Stimulated activated CD4-positive, alpha-beta T cell treated with anti-CD3 and anti-CD28 coated beads, Interleukin-15, amount 100 ng/mL, for 1 hour (primary cell): Measurements from ENCODE around the gene ZNF358.

ENCODE experiments used
- DNase-seq, 2 donors: peaks; one replicate each; pipeline ENCODE4 v3.0.0-alpha.2; 2020; ENCODE audit warnings: low read depth in 1 of 2, low spot score in 1 of 2

The ZNF358 gene

DNA sequence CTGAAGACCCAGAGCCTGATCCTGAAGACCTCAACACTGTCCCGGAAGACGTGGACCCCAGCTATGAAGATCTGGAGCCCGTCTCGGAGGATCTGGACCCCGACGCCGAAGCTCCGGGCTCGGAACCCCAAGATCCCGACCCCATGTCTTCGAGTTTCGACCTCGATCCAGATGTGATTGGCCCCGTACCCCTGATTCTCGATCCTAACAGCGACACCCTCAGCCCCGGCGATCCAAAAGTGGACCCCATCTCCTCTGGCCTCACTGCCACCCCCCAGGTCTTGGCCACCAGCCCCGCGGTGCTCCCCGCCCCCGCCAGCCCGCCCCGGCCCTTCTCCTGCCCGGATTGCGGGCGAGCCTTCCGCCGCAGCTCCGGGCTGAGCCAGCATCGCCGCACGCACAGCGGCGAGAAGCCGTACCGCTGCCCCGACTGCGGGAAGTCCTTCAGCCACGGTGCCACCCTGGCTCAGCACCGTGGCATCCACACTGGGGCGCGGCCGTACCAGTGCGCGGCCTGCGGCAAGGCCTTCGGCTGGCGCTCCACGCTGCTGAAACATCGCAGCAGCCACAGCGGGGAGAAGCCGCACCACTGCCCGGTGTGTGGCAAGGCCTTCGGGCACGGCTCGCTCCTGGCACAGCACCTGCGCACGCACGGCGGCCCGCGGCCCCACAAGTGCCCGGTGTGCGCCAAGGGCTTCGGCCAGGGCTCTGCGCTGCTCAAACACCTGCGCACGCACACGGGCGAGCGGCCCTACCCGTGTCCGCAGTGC, 3.6 kb downstream of the ZNF358 start:
- no peak for DNase-seq

DNA sequence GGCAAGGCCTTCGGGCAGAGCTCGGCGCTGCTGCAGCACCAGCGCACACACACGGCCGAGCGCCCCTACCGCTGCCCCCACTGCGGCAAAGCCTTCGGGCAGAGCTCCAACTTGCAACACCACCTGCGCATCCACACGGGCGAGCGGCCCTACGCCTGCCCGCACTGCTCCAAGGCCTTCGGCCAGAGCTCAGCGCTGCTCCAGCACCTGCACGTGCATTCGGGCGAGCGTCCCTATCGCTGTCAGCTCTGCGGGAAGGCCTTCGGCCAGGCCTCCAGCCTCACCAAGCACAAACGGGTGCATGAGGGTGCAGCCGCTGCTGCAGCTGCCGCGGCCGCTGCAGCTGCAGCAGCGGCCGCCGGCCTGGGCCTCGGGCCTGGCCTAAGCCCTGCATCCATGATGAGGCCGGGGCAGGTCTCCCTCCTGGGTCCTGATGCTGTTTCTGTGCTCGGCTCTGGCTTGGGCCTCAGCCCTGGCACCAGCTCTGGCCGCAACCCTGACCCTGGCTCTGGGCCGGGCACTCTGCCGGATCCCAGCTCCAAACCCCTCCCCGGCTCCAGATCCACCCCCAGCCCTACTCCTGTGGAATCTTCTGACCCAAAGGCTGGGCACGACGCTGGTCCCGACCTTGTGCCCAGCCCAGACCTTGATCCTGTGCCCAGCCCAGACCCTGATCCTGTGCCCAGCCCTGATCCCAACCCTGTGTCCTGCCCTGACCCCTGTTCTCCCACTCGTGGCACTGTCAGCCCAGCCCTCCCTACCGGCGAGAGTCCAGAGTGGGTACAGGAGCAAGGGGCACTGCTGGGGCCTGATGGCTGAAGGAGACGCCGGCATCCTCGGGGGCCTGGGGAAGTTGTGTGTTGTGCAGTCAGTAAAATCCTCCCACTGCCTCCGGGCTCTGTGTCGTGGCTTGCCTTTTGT, 4.5 kb downstream of the ZNF358 start:
- DNase-seq: no peak

DNA sequence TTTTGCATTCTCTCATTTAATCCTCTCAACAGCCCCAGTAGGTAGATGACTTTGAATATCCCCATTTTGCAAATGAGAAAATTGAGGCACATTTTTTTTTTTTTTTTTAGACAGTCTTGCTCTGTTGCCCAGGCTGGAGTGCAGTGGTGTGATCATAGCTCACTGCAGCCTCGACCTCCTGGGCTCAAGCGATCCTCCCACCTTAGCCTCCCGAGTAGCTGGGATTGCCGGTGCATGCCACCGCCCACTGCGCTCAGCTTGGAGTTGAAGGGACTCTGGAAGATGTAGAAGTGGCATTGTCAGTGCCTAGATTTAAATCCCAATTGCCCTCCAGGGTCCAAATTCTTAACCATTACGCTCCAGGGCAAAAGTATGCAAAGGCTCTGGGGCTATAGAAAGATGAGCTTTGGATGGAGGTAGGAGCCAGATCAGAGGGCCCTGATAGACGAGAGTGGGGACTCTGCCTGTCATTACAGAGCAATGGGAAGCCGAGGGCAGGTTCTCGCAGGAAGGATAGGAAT, 5.7 kb downstream of the ZNF358 start:
- DNase-seq: no peak

DNA sequence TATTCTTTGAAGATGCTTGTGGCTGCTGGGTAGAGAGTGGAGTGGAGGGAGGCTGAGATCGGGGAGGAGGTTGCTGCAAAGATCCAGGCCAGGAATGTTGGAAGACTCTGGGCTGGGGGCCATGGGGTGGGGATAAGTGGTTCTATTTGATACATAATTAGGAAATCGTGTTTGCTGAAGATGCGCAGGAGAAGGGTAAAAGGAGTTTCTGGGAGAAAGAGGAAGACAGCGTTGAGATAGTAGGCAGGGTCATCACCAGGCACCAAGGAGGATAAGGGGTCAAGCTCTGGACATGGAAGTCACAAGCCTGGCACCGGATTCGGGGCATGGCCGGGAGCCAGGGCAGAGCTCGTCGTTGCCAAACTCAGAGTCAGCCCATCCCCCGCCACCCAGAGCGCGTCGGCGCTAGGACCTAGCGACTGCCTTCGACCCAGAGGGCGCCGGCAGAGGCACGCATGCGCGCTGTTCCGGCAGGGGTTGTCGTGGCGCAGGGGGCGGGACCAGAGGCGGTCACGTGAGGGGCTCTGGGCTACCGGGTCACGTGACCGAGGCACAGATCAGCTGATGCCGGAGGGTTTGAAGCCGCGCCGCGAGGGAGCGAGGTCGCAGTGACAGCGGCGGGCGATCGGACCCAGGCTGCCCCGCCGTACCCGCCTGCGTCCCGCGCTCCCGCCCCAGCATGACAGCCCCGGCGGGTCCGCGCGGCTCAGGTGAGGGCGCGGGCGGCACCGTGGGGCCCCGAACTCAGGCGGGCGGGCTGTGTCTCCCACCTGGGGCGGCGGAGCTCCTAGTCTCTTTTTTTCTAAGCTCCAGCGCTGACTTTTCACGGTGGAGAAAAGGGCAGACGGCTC, 6.4 kb downstream of the ZNF358 start, which contains the start of gene MCOLN1:
Gene MCOLN1 (plus strand): TSS at position 553 of the 851 bp plus-strand sequence. CDS start 127 bp downstream, at position 680.
- DNase-seq: peak; percentile 99 to 100

DNA sequence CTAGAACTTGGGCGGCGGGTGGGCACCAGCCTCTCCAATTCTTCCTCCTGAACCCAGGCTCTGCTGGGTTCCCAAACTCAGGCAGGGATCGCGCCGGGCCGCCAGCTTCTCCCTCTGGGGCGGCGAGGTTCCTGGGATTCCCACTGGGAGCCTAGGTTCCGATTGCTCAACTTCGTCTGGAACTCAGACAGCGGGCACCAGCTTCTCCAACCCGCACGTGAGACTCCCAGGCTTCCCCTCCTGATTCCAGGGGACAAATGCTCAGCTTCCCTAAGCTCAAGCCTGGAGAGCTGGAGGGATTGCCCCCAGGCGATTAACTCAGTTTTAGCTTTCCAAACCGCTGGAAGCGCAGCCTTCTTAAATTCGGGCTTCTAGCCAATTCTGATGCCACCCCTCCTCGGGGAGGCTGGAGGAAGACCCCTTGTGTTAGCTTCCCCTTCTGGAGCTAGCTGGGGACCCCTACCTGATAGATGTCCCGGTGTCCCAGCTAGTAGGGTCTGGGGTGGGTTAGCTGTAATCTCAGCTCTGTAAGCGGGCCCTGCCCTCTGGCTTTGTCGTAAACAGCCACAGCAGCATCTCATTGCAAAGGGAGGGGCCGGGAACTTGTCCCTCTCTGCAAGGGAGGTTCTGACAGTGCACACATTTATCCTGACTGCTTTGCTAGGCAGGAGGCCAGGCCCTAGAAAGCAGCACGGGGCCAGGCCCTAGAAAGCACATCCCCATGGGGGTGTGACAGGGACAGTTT, 7.2 kb downstream of the ZNF358 start:
- no peak for DNase-seq

DNA sequence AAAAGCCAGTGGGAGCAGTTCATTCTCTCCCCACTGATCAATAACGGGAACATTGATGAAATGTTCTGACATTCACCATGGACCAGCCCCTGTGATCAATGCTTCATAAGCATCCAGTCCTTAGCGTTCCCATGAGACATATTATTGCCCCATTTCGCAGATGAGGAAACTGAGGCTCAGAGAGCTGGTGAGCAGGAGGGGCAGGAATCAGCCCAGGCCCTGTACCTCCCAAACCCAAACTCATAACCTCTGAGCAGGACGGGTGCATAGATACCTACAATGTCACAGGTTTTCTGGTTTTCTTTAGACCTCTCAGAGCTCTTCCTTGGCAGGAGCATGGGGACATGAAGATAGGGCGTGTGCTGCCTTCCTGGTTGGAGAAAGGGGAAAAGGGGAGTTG, 8.6 kb downstream of the ZNF358 start:
- no peak for DNase-seq

DNA sequence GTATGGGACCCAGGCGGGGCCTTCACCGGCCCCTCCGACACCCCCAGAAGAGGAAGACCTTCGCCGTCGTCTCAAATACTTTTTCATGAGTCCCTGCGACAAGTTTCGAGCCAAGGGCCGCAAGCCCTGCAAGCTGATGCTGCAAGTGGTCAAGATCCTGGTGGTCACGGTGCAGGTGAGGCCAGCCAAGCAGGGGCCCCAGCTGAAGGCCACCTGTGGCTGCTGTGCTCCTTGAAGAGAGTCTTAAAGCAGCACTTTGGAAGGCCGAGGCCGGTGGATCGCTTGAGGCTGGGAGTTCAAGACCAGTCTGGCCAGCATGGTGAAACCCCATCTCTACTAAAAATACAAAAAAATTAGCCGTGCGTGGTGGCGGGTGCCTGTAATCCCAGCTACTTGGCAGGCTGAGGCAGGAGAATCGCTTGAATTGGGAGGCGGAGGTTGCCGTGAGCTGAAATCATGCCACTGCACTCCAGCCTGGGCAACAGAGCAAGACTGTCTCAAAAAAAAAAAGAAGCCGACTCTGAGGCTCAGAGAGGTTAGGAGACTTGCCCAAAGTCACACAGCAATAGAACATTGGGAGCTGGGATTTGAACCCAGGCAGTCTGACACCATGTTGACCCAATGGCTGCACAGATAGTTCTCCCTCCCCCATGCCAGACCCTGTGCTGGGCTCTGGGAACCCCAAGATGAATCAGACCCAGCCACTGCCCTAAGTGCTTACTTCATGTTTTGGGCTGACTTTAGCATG, 9.3 kb downstream of the ZNF358 start:
- DNase-seq: no peak

DNA sequence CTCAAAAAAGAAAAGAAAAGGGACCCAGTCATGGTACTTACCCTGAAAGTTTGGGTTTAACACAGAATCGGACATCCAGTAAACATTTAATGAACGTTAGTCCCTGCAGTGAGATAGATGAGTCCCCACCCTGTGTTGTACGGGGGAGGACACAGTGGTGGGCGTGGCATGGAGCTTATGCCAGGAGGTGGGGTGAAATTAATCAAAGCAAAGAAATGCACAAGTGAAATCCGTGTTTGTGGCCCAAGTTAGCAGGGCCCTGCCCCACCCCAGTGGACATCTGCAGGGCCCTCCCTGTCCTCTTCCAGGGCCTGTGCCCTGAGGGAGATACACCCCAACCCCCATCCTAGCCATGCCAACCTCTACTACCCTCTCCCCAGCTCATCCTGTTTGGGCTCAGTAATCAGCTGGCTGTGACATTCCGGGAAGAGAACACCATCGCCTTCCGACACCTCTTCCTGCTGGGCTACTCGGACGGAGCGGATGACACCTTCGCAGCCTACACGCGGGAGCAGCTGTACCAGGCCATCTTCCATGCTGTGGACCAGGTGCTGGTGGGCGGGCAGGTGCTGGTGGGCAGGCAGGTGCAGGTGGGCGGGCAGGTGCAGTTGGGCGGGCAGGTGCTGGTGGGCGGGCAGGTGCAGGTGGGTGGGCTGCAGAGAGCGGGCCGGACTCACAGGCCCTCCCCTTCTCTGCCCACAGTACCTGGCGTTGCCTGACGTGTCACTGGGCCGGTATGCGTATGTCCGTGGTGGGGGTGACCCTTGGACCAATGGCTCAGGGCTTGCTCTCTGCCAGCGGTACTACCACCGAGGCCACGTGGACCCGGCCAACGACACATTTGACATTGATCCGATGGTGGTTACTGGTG, 10.4 kb downstream of the ZNF358 start:
- DNase-seq: no peak

DNA sequence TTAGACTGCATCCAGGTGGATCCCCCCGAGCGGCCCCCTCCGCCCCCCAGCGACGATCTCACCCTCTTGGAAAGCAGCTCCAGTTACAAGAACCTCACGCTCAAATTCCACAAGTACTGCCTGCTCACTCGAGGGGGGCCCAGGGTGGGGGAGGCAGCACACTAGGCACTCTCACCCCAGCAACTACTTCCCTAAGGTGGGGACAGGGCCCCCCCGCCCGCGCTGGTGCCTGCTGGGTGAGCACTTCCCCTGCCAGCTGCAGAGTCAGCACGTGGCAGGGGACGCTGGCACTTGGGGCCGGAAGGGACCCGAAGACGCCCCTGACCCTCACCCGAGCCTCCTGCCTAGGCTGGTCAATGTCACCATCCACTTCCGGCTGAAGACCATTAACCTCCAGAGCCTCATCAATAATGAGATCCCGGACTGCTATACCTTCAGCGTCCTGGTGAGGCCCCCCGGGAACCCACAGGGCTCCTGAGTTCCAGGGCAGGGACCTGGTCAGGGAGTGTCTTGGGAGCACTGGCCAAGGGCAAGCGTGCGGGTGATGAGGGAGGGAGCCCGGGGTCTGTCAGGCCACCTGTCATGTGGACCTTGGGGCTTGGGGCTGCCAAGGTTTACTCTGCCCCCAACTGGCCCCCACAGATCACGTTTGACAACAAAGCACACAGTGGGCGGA, 11.8 kb downstream of the ZNF358 start:
- no peak for DNase-seq

DNA sequence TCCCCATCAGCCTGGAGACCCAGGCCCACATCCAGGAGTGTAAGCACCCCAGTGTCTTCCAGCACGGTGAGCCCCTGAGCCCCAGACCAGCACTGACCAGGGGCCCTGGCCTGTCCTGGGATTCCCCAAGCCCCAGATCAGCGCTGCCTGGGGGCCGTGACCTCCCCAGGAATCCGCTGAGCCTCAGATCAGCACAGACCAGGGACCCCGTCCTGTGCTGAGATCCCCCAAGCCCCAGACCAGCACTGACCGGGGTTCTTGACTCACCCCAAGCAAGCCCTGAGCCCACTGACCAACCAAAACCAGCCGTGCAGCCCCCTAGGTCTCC, 12.3 kb downstream of the ZNF358 start:
- DNase-seq: no peak

DNA sequence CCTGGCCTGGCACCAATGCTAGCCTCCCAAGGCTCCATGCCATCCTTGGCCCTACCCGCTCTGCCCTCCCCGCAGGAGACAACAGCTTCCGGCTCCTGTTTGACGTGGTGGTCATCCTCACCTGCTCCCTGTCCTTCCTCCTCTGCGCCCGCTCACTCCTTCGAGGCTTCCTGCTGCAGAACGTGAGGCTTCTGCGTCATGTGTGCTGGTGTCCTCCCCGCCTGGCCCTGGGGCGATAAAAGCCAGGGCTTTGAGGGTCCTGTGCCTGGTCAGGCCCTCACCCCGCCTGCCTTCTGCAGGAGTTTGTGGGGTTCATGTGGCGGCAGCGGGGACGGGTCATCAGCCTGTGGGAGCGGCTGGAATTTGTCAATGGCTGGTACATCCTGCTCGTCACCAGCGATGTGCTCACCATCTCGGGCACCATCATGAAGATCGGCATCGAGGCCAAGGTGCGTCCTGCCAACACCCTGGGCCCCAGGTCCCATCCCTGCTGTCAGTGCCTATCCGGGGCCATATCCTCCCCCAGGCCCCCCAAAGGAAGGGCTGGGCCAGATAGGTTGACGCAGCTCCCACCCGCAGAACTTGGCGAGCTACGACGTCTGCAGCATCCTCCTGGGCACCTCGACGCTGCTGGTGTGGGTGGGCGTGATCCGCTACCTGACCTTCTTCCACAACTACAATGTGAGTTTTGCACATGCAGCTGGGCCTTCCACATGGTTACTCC, 12.8 kb downstream of the ZNF358 start:
- no peak for DNase-seq

DNA sequence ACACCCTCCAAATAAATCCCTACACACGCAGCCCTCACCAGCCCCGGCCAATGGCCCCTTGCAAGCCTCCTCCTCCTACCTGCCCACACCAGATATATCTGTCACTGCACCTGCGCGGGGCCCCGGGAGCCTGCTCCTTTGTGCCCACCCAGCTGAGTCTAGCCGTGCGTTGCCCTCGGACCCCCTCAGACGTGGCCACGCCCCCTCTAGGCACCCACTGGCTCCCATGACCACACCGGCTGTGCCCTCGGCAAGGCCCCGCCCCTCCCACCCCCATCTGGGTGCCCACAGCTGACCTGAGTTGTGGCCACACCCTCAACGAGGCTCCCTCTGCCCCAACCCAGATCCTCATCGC, 13.3 kb downstream of the ZNF358 start:
- no peak for DNase-seq

DNA sequence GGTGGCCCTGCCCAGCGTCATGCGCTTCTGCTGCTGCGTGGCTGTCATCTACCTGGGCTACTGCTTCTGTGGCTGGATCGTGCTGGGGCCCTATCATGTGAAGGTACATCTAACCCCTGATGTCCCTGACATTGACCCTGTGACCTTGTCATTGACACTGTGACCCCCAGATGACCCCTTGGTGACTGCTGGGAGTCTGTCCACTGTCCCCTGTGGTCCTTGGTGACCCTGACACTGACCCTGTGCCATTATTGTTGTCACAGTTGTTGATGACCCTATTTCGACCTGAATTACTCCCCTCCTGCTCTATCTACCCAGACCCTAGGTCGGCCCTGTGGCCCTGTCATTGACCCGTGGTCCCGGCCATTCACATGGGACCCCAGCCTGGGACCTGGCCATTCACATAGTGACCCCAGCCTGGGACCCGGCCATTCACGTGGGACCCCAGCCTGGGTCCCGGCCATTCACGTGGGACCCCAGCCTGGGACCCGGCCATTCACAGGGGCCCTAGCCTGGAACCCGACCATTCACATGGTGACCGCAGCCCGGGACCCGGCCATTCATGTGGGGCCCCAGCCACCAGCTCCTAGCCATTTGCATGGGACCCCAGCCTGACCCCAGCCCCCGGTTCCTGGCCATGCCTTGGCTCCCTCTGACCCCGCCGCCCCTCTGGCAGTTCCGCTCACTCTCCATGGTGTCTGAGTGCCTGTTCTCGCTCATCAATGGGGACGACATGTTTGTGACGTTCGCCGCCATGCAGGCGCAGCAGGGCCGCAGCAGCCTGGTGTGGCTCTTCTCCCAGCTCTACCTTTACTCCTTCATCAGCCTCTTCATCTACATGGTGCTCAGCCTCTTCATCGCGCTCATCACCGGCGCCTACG, 13.9 kb downstream of the ZNF358 start:
- no peak for DNase-seq

DNA sequence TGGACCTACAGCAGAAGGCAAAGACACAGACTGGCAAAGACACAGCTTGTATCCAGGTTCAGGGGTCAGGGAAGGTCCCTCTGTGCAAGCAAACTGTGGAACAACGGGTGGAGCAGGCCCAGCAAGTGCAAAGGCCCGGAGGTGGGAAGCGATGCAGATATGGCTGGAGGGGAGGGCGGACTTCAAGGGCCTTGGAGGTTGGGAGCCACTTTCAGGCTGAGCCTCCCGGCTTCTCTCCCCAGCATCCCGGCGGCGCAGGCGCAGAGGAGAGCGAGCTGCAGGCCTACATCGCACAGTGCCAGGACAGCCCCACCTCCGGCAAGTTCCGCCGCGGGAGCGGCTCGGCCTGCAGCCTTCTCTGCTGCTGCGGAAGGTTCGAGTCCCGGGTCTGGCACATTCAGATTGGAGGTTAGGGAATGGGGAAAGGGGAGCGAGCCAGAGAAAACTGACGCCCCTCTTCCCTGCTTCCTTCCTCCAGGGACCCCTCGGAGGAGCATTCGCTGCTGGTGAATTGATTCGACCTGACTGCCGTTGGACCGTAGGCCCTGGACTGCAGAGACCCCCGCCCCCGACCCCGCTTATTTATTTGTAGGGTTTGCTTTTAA, 17.5 kb downstream of the ZNF358 start:
- DNase-seq: no peak

DNA sequence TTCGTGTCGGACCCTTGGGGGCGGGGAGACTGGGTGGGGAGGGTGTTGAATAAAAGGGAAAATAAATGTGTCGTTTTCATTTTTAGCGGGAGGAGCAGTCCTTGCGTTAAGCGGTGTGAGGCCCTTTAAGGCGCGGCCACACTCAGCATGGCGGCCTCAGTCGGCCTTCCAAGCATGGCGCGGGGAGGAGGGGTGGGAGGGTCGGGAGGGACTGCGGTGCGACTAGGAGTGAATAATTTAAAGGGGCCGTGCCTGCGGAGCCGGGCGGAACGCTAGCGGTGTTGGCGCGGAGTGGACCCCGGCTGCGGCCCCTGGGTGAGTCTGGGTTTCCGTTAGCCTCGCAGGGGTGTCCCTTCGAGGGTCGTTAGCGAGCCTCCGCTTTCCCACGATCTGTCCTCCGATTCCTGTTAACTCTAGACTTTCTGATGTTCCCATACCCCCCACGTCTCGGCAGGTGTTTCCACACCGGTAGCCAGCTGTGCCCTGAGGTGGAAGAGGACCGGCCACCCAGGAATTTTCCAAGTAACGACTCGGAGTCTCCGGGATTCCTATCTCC, 18.1 kb downstream of the ZNF358 start:
- peak; percentile 62 to 73 for DNase-seq

DNA sequence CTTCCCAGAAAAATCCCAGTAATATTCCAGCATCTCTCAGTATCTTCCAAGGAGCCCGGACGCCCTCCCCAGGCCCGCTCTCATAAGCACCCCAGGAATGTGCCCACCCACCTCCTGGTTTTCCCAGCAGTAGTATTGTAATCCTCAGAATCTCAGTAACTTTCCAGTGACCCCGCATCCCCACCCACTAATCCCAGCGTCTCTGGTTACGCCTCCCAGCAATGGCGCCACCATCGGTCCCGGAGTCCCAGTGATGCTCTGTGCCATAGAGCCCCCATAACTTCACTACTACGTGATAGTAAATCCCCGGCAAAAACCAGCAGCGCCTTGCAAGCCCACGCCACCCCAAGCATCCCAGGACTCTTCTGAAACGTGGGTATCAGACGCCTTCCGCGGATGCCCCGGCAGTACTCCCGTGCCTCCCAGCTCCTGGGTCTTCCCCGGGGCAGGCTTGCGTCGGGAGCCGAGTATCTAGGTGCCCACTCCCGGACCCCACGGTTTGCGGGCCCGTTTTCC, 18.7 kb downstream of the ZNF358 start:
- no peak for DNase-seq
